Fibroblast of gingiva (primary cell): ENCODE data around the gene NAT14.
"Not testable (repeated sequence)": the region's sequence is repeated elsewhere in the genome, so short reads cannot be mapped to it uniquely, and the experiment has no call there.

ENCODE experiments used
- DNase-seq: peaks from one replicate; pipeline ENCODE4 v3.0.0-alpha.2; 2011; ENCODE audit warnings: low read depth

The NAT14 gene

GRCh38 chr19:55486971-55487923, 2.3 kb downstream of the NAT14 start:
- DNase-seq: peak; percentile 95

GRCh38 chr19:55487924-55488687, 3.1 kb downstream of the NAT14 start, which contains the start of gene SSC5D:
Gene SSC5D (plus strand): TSS chr19:55488436. CDS start chr19:55488590, 154 bp downstream.
- peak; percentile 63 for DNase-seq

GRCh38 chr19:55488986-55489710, 4.2 kb downstream of the NAT14 start:
- DNase-seq: peak; percentile 13

- DNase-seq: no peak
Observed at GRCh38 chr19:55489711-55490477, 4.9 kb downstream of the NAT14 start.

- DNase-seq: no peak
Observed at GRCh38 chr19:55490478-55491432, 5.8 kb downstream of the NAT14 start.

- DNase-seq: peak; percentile 44
Observed at GRCh38 chr19:55491546-55492360, 6.8 kb downstream of the NAT14 start.

GRCh38 chr19:55492362-55492944, 7.5 kb downstream of the NAT14 start:
- no peak for DNase-seq

GRCh38 chr19:55493052-55493644, 8.2 kb downstream of the NAT14 start:
- peak; percentile 43 for DNase-seq

- peak; percentile 53 for DNase-seq
Observed at GRCh38 chr19:55493645-55494171, 8.7 kb downstream of the NAT14 start.

- DNase-seq: peak; percentile 87
Observed at GRCh38 chr19:55494172-55494761, 9.3 kb downstream of the NAT14 start.

- DNase-seq: no peak
Observed at GRCh38 chr19:55495646-55496349, 10.8 kb downstream of the NAT14 start.

GRCh38 chr19:55496820-55497219, 11.8 kb downstream of the NAT14 start:
- DNase-seq: not testable (repeated sequence)

GRCh38 chr19:55497763-55498162, 12.8 kb downstream of the NAT14 start:
- no peak for DNase-seq

GRCh38 chr19:55498246-55498840, 13.4 kb downstream of the NAT14 start:
- DNase-seq: no peak

- no peak for DNase-seq
Observed at GRCh38 chr19:55500368-55500952, 15.5 kb downstream of the NAT14 start.

GRCh38 chr19:55502197-55502952, 17.4 kb downstream of the NAT14 start:
- DNase-seq: no peak
